ENCODE results near the gene COL4A2.

DNA sequence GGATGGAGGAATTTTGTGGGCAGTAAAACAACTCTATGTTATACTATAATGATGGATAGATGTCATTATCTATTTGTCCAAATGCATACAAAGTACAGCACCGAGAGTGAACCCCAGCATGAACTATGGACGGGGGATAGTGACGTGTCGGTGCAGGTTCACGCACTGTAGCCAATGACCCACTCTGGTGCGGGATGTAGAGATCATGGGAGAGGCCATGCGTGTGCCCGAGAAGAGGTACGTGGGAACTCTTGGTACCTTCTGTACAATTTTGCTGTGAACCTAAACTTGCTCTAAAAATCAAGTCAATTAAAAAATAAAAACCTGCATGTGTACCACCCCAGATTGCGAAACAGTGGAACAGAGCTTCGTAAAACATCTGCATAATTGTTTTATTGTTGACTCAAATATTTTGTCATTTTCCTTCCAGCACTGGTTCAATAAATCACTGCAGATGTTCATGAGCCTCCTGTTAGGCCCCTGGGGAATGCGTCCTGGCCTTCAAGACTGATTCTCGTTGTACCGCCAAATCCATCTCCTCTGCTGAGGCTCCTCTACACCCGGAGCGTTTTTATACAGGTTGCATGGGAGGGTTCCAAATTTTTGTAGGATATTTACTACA lies 31.0 kb upstream of the COL4A2 start:
- no peak for TF ChIP-seq CTCF (IDR thresholded peaks at IDR 0.05)
- no peak for TF ChIP-seq MYC (IDR thresholded peaks at IDR 0.05; ENCODE audit: borderline replicate concordance, low read length)
- TF ChIP-seq EP300 (IDR thresholded peaks at IDR 0.05) = no peak
- no peak for TF ChIP-seq SMC3 (IDR thresholded peaks at IDR 0.05)
- no peak for TF ChIP-seq MAZ (IDR thresholded peaks at IDR 0.05; ENCODE audit: borderline replicate concordance, low read depth, low read length)
- TF ChIP-seq POLR2A (IDR thresholded peaks at IDR 0.05; ENCODE audit: low read length) = no peak
- no peak for TF ChIP-seq FOSB (CRISPR knock-in tag; IDR thresholded peaks at IDR 0.05)
- no peak for TF ChIP-seq MAX (IDR thresholded peaks at IDR 0.05)
